H1 (cell line): Measurements from ENCODE around the gene CACNA1F. TPM values are rescaled to one million over a fixed set of nuclear protein-coding genes. Genes with fewer than 3 reads are reported as not detected.

Experiments used
- ATF2 ChIP-seq: IDR thresholded peaks from 2 replicates; pipeline ENCODE4 v1.6.1; 2012; ENCODE audit warnings: low read length, inconsistent platforms
- CBX5 ChIP-seq: fragments of 300-800, 300-1000 bp; sonication (generic); IDR thresholded peaks from 2 replicates; pipeline ENCODE4 v1.7.1; 2016; ENCODE audit warnings: antibody characterized with exemption, low read length, low read depth
- CHD7 ChIP-seq: fragments of 300-600 bp; sonication (generic); IDR thresholded peaks from 2 replicates; pipeline ENCODE4 v1.7.1; 2012; ENCODE audit warnings: low read length, moderate library complexity, mild to moderate bottlenecking, inconsistent platforms; ENCODE audit not compliant: insufficient replicate concordance
- JUN ChIP-seq: IDR thresholded peaks from 2 replicates; pipeline ENCODE4 v1.6.1; 2011; ENCODE audit warnings: low read depth, mild to moderate bottlenecking, improper control_type of control experiment, low read length
- RNF2 ChIP-seq: fragments of 200-900, 300-1000 bp; sonication (generic); IDR thresholded peaks from 2 replicates; pipeline ENCODE4 v1.7.1; 2016; ENCODE audit warnings: borderline replicate concordance, low read depth, mild to moderate bottlenecking, antibody characterized with exemption, low read length; ENCODE audit not compliant: poor library complexity, severe bottlenecking; ENCODE audit errors: missing control alignments
- SAP30 ChIP-seq: fragments of 300-600 bp; sonication (generic); IDR thresholded peaks from 2 replicates; pipeline ENCODE4 v1.7.1; 2012; ENCODE audit warnings: low read length, moderate library complexity, mild to moderate bottlenecking, inconsistent platforms; ENCODE audit not compliant: insufficient read depth, insufficient replicate concordance
- SRF ChIP-seq: IDR thresholded peaks from 2 replicates; pipeline ENCODE4 v1.6.1; 2011; ENCODE audit warnings: mild to moderate bottlenecking, low read depth, low read length, moderate library complexity
- TAF1 ChIP-seq: IDR thresholded peaks from 2 replicates; pipeline ENCODE4 v1.6.1; 2011; ENCODE audit warnings: mild to moderate bottlenecking, low read depth, low read length
- TCF12 ChIP-seq: IDR thresholded peaks from 2 replicates; pipeline ENCODE4 v1.6.1; 2011; ENCODE audit warnings: low read depth, mild to moderate bottlenecking, low read length
- polyA plus RNA-seq, 7 experiments: library from polyadenylated mRNA; depleted of rRNA in 3 of 7; stranded (reverse) in 5 of 7; unstranded in 2 of 7; fragments of >200 nt in 5 of 7; fragments of 200-250 nt in 2 of 7; gene quantifications; 1 replicate in 5 of 7; 2 replicates in 1 of 7; 4 replicates in 1 of 7; pipeline versions ENCODE4 v1.2.1 to v1.2.3, GENCODE V29; 2011 to 2013; ENCODE audit warnings: missing spikeins in 2 of 7, mixed read lengths in 2 of 7
- total RNA-seq: library from RNA; stranded (reverse); fragmentation: NEBNext Ultra II Directional; extraction: Animal tissue kit (Norgen Biotek cat#: 25700); gene quantifications from 2 replicates; pipeline ENCODE4 v1.2.1, GENCODE V29; 2021

Gene CACNA1F
- total and polyA plus RNA-seq, 2 of the 8 experiments (the other 6 are each of a cell fraction or from before 2014, with no cell fraction given): 0.59 to 0.84 TPM

GRCh38 chrX:49214996-49215526 lies 18.1 kb downstream of the CACNA1F start (continued):
- TF ChIP-seq CHD7 (no peak), SAP30 (no peak), RNF2 (no peak), JUN (no peak), CBX5 (no peak), TCF12 (no peak), SRF (no peak), TAF1 (no peak), ATF2 (no peak)
